Naive thymus-derived CD8-positive, alpha-beta T cell (primary cell): ENCODE measurements around the gene NOVA2. TPM values are rescaled to one million over a fixed set of nuclear protein-coding genes. Genes with fewer than 3 reads are reported as not detected.

Source experiments
- ATAC-seq, 2 donors: fragments of 150-1000 bp; cut with Tn5 transposase in 1 of 2; sonication (Bioruptor Pico), chemical (Tn5 transposase) in 1 of 2; 1 replicate in 1 of 2; 2 replicates in 1 of 2; pipeline ENCODE4 v1.10.0; 2021; ENCODE audit warnings: mild to moderate bottlenecking in 2 of 2, moderate library complexity in 2 of 2
- POLR2A ChIA-PET: fragments of 350-600 bp; sonication (Branson Sonifier 250); formaldehyde crosslinking; loops from one replicate; lab custom pipeline; 2021; ENCODE audit warnings: antibody characterized with exemption; lab: Charles Lee
- DNase-seq, 10 donors: peaks; one replicate each; pipeline versions ENCODE4 v3.0.0 to v3.0.0-alpha.2; 2020 to 2022
- H3K27ac Mint-ChIP-seq, 10 donors: one replicate each; pipeline ENCODE4 v1.8.0; 2020 to 2022; ENCODE audit warnings: mild to moderate bottlenecking in 10 of 10, mixed read lengths in 10 of 10, moderate library complexity in 4 of 10, inconsistent platforms in 1 of 10
- H3K27me3 Mint-ChIP-seq, 5 donors: one replicate each; pipeline ENCODE4 v1.8.0; 2021 to 2022; ENCODE audit warnings: mixed read lengths in 5 of 5
- H3K36me3 Mint-ChIP-seq, 3 donors: one replicate each; pipeline ENCODE4 v1.8.0; 2020 to 2022; ENCODE audit warnings: mixed read lengths in 3 of 3, mild to moderate bottlenecking in 2 of 3, inconsistent platforms in 1 of 3
- H3K4me1 Mint-ChIP-seq, 4 donors: one replicate each; pipeline ENCODE4 v1.8.0; 2021 to 2022; ENCODE audit warnings: mixed read lengths in 4 of 4
- H3K4me3 Mint-ChIP-seq, 10 donors: one replicate each; pipeline ENCODE4 v1.8.0; 2020 to 2022; ENCODE audit warnings: mild to moderate bottlenecking in 10 of 10, mixed read lengths in 10 of 10, moderate library complexity in 6 of 10, inconsistent platforms in 1 of 10
- H3K9me3 Mint-ChIP-seq, 9 donors: one replicate each; pipeline ENCODE4 v1.8.0; 2020 to 2022; ENCODE audit warnings: mixed read lengths in 9 of 9, mild to moderate bottlenecking in 3 of 9, inconsistent platforms in 1 of 9, moderate library complexity in 1 of 9
- polyA plus RNA-seq, 3 donors: library from polyadenylated mRNA; unstranded; fragments of 300-500 nt; fragmentation: Illumina TruSeq; gene quantifications; one replicate each; pipeline ENCODE4 v1.2.3, GENCODE V29; 2021
- total RNA-seq, 8 experiments: library from RNA in 2 of 8; stranded (reverse) in 2 of 8; gene quantifications; one replicate each; pipeline ENCODE4 v1.2.3 and lab custom pipeline; 2021 to 2026

The NOVA2 gene
- total and polyA plus RNA-seq, 5 experiments from 2014 or later: not detected

DNA sequence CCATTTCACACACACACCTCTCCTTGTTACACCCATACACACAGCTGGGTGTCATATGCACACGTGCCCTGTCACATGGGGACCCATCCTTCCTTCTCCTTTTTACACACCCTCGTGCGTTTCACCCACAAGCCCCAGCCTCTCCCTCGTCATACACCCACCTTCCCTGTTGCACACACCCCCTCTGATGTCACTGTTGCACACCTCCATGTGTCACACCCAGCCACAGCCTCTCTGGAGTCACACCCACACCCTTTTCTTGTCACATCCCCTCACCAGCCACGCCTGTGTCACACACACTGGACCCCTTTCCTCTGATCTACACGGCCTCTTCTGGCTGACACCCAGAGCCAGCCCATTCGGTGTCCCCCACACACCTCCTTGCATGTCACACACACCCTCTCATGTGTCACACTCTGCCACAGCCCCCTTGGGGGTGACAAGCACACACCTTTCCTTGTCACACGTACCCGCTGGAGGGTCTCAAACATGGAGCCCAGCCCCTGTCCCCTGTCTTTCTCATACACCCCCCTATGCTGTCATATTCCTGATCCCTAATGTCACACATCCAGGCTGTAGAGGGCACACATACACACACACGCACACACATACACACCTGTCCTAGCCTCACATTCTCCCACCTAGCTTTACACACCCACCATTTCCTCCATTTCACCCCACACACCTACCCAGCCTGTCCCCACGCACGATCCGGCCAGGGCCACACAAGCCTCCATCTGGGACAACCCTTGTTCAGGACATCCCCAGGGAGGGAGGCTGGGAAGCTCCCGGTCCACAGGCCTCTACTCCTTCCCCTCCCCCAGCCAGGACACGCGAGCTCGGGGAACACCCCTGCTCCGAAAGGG lies 1.4 kb downstream of the NOVA2 start:
- peak overlapping the region; percentile 21 to 76 (median 48) for H3K4me3 Mint-ChIP-seq
- H3K27me3 Mint-ChIP-seq: peaks cover 54 to 91% (median 70%) of the 10 kb centered on the region in 5 donors
- no peaks in the 10 kb centered on the region for H3K9me3 Mint-ChIP-seq
- peaks cover 0 to 4% (median 2%) of the 10 kb centered on the region in 3 donors for H3K36me3 Mint-ChIP-seq
- peak; percentile 56 to 83 for ATAC-seq
- peak overlapping the region in 7 of 10 donors; percentile 11 to 80 (median 54) for H3K27ac Mint-ChIP-seq
- peak in 7 of 10 donors; percentile 4 to 74 (median 51) for DNase-seq
- POLR2A ChIA-PET: no interaction called here
- peaks cover 14 to 28% (median 21%) of the 10 kb centered on the region in 4 donors for H3K4me1 Mint-ChIP-seq

GRCh38 chr19:45971260-45971902 lies 2.3 kb downstream of the NOVA2 start:
- Mint-ChIP-seq H3K4me3 (peak overlapping the region in 4 of 10 donors; percentile 30 to 63 (median 58)), H3K4me1 (peaks cover 14 to 28% (median 21%) of the 10 kb centered on the region in 4 donors), H3K36me3 (peaks cover 0 to 4% (median 2%) of the 10 kb centered on the region in 3 donors), H3K27ac (peak overlapping the region in 2 of 10 donors; percentile 56 to 62), H3K27me3 (peaks cover 53 to 88% (median 67%) of the 10 kb centered on the region in 5 donors), H3K9me3 (no peaks in the 10 kb centered on the region)
- POLR2A ChIA-PET: no interaction called here
- DNase-seq (no peak), ATAC-seq (no peak)

- Mint-ChIP-seq H3K9me3 (no peaks in the 10 kb centered on the region), H3K4me3 (no peak overlapping the region), H3K27ac (no peak overlapping the region), H3K27me3 (peaks cover 47 to 88% (median 62%) of the 10 kb centered on the region in 5 donors), H3K36me3 (peaks cover 0 to 2% (median 1%) of the 10 kb centered on the region in 3 donors), H3K4me1 (peaks cover 14 to 28% (median 21%) of the 10 kb centered on the region in 4 donors)
- no peak for DNase-seq
- ATAC-seq: no peak
- POLR2A ChIA-PET: no interaction called here
These were observed 4.0 kb downstream of the NOVA2 start for GRCh38 chr19:45969676-45970075.

DNA sequence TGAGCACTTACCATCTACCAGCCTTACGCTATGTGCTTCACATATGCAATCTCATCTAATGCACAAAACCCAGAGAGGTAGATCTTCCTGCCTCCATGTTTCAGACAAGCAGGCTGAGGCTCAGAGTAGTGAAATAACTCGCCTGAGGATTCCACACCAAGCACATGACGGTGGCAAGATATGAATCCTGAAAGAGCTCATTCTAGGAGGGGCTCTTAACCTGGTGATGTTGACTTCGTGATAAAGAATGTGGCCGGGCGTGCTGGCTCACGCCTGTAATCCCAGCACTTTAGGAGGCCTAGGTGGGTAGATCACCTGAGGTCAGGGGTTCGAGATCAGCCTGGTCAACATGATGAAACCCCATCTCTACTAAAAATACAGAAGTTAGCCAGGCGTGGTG lies 5.0 kb downstream of the NOVA2 start:
- ATAC-seq (no peak), DNase-seq (no peak)
- POLR2A ChIA-PET: no interaction called here
- no peaks in the 10 kb centered on the region for H3K9me3 Mint-ChIP-seq
- H3K36me3 Mint-ChIP-seq: peaks cover 0 to 2% (median 0%) of the 10 kb centered on the region in 3 donors
- no peak overlapping the region for H3K27ac Mint-ChIP-seq
- H3K4me3 Mint-ChIP-seq: no peak overlapping the region
- H3K4me1 Mint-ChIP-seq: peaks cover 15 to 22% (median 18%) of the 10 kb centered on the region in 4 donors
- H3K27me3 Mint-ChIP-seq: peaks cover 44 to 84% (median 64%) of the 10 kb centered on the region in 5 donors

DNA sequence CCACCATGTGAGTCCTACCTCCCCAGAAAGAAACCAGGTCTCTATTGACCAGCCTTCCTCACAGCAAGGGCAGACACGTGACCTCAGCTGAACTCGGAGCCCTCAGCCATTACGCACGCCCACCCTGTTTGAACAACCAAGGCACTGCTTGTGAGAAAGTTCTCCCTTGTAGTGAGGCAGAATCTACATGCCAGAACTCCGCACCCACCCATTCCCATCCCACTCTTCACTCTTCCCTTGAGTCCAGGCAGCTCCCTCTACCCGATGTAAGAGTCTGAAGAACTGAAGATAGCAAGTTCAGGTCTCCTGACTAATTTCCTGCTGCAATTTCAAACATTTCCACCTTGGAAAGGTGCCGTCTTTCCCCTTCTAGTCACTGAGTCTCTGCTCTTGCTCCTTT lies 6.4 kb downstream of the NOVA2 start:
- no peaks in the 10 kb centered on the region for H3K9me3 Mint-ChIP-seq
- H3K4me3 Mint-ChIP-seq: no peak overlapping the region

DNA sequence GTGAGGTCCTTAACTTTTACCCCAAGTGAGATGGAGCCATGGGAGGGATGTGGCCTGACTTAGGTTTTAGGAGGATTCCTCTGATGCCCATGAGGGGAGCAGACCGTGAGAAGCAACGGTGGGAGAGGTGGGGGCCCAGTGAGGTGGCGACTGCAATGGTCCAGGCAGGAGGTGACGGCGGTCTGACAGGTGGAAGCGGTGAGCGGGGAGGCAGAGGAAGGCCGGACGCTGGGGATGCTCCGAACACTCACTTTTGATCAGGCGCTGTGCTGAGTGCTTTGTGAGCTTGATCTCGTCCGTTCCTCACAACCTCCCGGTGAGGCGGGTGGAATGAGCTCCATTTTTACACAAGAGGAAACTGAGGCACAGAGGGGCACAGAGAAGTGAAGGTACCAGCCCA lies 11.6 kb downstream of the NOVA2 start:
- ATAC-seq (no peak), DNase-seq (no peak)
- H3K27ac Mint-ChIP-seq: no peak overlapping the region
- H3K36me3 Mint-ChIP-seq: no peaks in the 10 kb centered on the region
- H3K4me3 Mint-ChIP-seq: no peak overlapping the region
- peaks cover 41 to 72% (median 53%) of the 10 kb centered on the region in 5 donors for H3K27me3 Mint-ChIP-seq
- H3K4me1 Mint-ChIP-seq: peaks cover 0 to 5% (median 0%) of the 10 kb centered on the region in 4 donors
- H3K9me3 Mint-ChIP-seq: peaks cover 0 to 4% (median 0%) of the 10 kb centered on the region in 9 donors
- POLR2A ChIA-PET: no interaction called here

More for the DNA sequence above, 6.4 kb downstream of the NOVA2 start:
- H3K36me3 Mint-ChIP-seq: no peaks in the 10 kb centered on the region
- H3K27ac Mint-ChIP-seq: no peak overlapping the region
- peaks cover 10 to 15% (median 13%) of the 10 kb centered on the region in 4 donors for H3K4me1 Mint-ChIP-seq
- DNase-seq: no peak
- POLR2A ChIA-PET: no interaction called here
- ATAC-seq: no peak
- peaks cover 42 to 79% (median 62%) of the 10 kb centered on the region in 5 donors for H3K27me3 Mint-ChIP-seq

GRCh38 chr19:45960595-45961235 lies 12.9 kb downstream of the NOVA2 start:
- no peak overlapping the region for H3K4me3 Mint-ChIP-seq
- no peak for ATAC-seq
- H3K4me1 Mint-ChIP-seq: peaks cover 0 to 5% (median 0%) of the 10 kb centered on the region in 4 donors
- DNase-seq: no peak
- H3K9me3 Mint-ChIP-seq: peaks cover 0 to 4% (median 0%) of the 10 kb centered on the region in 9 donors
- H3K27ac Mint-ChIP-seq: no peak overlapping the region
- no peaks in the 10 kb centered on the region for H3K36me3 Mint-ChIP-seq
- peaks cover 37 to 71% (median 48%) of the 10 kb centered on the region in 5 donors for H3K27me3 Mint-ChIP-seq
- POLR2A ChIA-PET: no interaction called here

GRCh38 chr19:45959517-45960025 lies 14.1 kb downstream of the NOVA2 start:
- DNase-seq (no peak), ATAC-seq (no peak)
- Mint-ChIP-seq H3K27ac (peak overlapping the region in 1 of 10 donors; percentile 58), H3K4me3 (no peak overlapping the region), H3K9me3 (peaks cover 0 to 4% (median 0%) of the 10 kb centered on the region in 9 donors), H3K27me3 (peaks cover 43 to 74% (median 50%) of the 10 kb centered on the region in 5 donors), H3K36me3 (peaks cover 0 to 6% (median 0%) of the 10 kb centered on the region in 3 donors), H3K4me1 (peaks cover 0 to 8% (median 3%) of the 10 kb centered on the region in 4 donors)
- POLR2A ChIA-PET: no interaction called here

- ATAC-seq (no peak), DNase-seq (no peak)
- peaks cover 43 to 75% (median 50%) of the 10 kb centered on the region in 5 donors for H3K27me3 Mint-ChIP-seq
- POLR2A ChIA-PET: no interaction called here
- peaks cover 0 to 4% (median 0%) of the 10 kb centered on the region in 9 donors for H3K9me3 Mint-ChIP-seq
- H3K4me3 Mint-ChIP-seq: no peak overlapping the region
- H3K36me3 Mint-ChIP-seq: peaks cover 0 to 6% (median under 1%) of the 10 kb centered on the region in 3 donors
- H3K4me1 Mint-ChIP-seq: peaks cover 0 to 7% (median 3%) of the 10 kb centered on the region in 4 donors
- no peak overlapping the region for H3K27ac Mint-ChIP-seq
These were observed 14.7 kb downstream of the NOVA2 start for GRCh38 chr19:45958769-45959516.

- DNase-seq (no peak), ATAC-seq (no peak)
- H3K4me1 Mint-ChIP-seq: peaks cover under 1 to 7% (median 4%) of the 10 kb centered on the region in 4 donors
- H3K27ac Mint-ChIP-seq: no peak overlapping the region
- peaks cover 0 to 7% (median under 1%) of the 10 kb centered on the region in 9 donors for H3K9me3 Mint-ChIP-seq
- H3K36me3 Mint-ChIP-seq: peaks cover 0 to 6% (median 2%) of the 10 kb centered on the region in 3 donors
- H3K4me3 Mint-ChIP-seq: no peak overlapping the region
- peaks cover 44 to 76% (median 53%) of the 10 kb centered on the region in 5 donors for H3K27me3 Mint-ChIP-seq
- POLR2A ChIA-PET: no interaction called here
These were observed 15.3 kb downstream of the NOVA2 start for GRCh38 chr19:45958320-45958719.

DNA sequence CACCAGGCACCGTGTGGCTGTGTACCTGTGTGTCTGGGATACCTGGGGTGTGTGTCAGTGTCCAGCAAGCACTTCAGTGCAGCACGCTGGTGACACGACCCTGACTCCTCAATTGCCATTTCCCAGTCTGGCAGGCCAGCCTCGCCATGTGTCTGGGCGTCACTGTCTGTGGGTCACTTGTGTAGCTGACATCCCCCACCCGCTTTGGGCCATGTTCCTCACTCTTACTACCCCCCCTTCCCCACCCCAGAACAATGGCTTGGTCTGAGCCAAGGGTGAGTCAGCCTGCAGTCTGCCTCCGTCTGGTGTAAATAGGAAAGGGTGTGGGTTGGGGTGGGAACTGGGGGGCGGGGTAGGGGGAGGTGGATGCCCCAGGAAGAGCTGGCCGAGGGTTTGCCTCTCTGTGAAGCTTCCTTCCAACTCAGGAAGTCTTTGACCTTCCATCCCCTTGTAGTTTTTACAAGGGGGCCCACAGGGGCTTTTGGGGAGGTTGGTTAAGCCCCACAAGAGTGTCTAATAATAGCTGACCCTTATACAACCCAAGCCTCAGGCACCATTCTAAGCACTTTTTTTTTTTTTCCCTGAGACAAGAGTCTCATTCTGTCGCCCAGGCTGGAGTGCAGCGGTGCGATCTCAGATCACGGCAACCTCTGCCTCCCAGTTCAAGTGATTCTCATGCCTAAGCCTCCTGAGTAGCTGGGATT lies 17.6 kb downstream of the NOVA2 start:
- POLR2A ChIA-PET: no interaction called here

More for the DNA sequence above, 17.6 kb downstream of the NOVA2 start:
- H3K36me3 Mint-ChIP-seq: peaks cover 0 to 6% (median 2%) of the 10 kb centered on the region in 3 donors
- ATAC-seq: no peak
- H3K4me1 Mint-ChIP-seq: peaks cover 6 to 21% (median 10%) of the 10 kb centered on the region in 4 donors
- H3K27me3 Mint-ChIP-seq: peaks cover 37 to 62% (median 42%) of the 10 kb centered on the region in 5 donors
- DNase-seq: no peak
- peaks cover 0 to 10% (median 3%) of the 10 kb centered on the region in 9 donors for H3K9me3 Mint-ChIP-seq
- no peak overlapping the region for H3K4me3 Mint-ChIP-seq
- no peak overlapping the region for H3K27ac Mint-ChIP-seq
